Stimulated activated naive CD8-positive, alpha-beta T cell treated with anti-CD3 and anti-CD28 coated beads, Interleukin-15, Interleukin-2, amounts not matched to agents 100 U/mL and 50 U/mL, for 24 hours (primary cell): ENCODE data around the gene MYO10.

Experiments used
- ATAC-seq: fragments of 150-1000 bp; cut with Tn5 transposase; one replicate; pipeline ENCODE4 v1.10.0; 2021
- DNase-seq: peaks from one replicate; pipeline ENCODE4 v3.0.0; 2021

Gene MYO10

DNA sequence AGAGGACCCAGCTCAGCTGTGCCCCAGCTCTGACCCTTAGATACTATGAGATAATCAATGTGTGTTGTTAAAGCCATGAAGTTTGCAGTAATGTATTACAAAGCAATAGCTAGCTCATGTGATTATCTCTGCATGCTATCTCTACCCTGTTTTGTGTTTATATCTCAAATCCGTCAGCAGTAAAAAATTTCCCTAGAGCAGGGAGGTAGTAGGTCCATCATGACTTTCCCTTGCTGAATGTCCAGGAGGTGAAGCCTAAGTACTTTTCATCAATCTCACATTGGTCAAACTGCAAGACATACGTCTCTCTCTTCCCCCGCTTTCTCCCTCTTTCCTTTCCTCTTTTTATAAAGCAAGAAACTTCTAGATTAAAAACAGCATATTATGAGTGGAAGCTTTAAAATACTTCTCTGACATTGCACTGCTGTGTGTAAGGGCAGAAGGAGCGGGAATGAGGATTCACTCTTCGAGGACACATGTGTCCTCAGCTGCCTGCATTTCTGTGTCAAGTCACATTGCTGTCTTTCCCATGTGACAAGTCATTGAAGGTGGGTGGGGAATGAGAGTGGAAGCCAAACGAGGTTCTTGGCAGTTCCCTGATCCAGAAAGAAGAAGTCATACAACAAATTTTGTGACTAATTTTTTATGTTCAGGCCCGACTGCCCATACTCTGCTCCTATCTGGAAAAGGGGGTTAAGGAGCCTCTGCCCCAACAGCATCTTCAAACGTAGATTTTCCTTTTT is 226.2 kb downstream of the MYO10 start:
- DNase-seq: no peak
- ATAC-seq: no peak

DNA sequence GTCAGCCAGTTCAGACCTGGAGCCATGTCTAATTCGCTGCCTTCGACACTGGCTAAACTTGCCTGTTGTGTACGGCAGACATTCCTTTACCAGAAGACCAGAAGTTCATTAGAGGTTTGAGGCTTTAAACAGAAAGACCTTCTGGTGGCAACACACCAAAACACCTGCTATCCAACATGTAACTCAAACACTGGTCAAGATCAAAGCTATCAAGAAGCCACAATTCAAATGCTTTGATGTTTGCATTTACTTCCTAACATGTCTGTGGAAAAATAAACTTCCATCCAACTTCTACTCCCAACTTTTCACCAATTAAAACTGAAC is 228.3 kb downstream of the MYO10 start:
- ATAC-seq: no peak
- no peak for DNase-seq

DNA sequence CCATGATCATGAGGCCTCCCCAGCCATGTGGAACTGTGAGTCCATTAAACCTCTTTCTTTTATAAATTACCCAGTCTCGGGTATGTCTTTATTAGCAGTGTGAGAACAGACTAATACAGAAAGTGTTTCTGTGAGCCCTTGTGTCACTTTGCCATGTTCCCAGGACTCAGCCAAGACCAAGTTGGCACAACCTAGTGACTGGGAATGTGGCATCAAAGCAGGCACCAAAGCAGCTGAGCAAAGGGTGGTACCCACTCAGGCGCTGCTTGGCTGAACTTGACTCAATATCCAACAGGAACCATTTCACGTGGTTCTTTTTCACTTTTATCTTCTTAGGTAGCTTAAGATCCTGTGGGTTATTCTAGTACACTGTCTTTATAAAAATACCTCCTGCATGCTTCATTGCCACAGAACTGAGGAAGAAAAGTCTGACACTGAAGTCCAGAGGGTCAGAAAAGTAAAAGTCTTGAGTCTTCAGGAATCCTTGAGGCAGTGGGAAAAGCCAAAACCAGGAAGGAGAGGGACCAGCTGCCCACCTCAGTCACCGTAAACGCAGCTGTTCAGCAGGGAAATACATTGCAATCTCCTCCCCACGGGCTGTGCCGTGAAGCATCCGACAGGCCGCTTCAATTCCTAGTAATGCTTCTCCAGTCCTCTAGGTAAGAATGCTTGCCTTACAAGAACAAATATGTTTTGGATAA is 228.8 kb downstream of the MYO10 start:
- ATAC-seq (no peak), DNase-seq (no peak)

DNA sequence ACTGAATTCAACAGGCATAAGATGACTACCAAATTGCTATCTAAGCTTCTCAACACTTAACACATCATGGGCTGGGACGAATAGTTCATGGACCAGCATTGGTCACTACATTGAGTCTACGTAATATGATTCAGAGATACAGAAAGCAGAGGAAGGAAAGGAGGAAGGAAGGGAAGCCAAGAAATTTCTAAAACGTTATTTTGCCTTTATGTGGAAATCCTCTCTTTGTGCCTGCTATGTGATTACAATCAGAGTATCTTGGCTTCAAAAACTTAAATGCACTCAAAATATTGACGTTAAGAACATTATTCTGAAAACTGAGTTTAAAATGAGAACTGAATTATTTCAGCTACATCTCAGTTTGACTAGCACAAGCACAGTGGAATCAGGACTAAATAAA is 231.1 kb downstream of the MYO10 start:
- ATAC-seq: no peak

DNA sequence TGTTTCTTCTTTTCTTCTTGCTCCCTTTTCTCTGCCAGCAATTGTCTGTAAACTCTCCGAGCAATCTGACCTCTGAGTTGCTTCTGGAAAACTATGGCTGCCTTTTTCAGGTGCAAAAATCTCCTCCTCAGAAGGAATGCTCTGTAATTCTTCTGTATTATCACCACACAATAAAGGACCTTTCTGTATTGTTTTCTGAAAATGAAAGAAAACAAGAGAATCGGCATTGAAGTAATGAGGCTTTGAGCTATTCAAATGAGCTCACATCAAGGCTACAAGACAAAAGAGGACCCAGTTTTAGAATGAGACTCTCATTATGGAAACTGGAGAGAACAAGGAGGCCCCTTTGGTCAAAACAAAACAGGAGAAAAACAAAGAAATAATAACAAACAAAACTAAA is 233.1 kb downstream of the MYO10 start:
- no peak for ATAC-seq
- no peak for DNase-seq

More for the DNA sequence above, 231.1 kb downstream of the MYO10 start:
- DNase-seq: no peak

DNA sequence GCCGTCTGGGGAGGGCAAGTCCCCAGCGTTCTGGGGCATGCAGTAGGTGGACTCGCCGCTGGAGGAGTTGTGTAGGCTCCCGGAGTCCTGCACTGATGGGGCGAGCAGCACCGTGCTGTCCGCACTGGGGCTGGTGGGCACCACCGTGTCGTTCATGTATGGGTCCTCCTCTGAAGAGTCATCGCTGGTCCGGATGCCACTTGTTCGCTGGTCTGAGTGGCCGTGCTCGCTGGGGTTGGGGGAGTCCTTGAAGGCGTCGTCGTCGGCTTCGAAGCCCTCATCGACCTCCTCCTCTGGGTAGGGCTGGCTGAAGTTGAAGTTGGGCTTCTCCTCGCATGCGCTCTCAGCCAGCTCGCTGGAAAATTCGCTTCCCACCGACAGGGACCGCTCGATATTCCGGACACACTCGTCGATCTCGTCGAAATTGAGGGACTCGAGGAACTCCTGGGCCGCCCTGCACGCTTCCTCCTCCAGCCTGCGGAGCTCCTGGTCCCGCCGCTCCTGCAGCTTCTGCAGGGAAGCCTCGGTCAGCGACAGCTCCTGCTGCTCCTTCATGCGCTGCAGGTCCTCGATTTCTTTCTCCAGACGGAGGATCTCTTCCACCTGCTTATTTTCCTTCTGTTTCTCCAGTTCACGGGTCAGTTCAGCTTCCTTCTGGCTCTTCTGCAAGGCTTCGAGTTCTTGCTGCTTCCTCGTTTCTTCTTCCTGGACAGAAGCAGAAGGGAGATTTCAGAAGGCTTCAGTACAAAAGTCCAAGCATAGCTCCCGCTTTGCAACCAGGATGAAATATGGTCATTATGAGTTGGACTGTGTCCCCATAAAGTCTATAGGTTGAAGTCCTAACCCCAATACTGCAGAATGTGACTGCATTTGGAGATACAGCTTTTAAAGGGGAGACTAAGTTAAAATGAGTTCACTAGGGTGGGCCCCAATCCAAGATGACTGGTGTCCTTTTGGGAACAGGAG is 234.7 kb downstream of the MYO10 start:
- ATAC-seq (no peak), DNase-seq (no peak)

DNA sequence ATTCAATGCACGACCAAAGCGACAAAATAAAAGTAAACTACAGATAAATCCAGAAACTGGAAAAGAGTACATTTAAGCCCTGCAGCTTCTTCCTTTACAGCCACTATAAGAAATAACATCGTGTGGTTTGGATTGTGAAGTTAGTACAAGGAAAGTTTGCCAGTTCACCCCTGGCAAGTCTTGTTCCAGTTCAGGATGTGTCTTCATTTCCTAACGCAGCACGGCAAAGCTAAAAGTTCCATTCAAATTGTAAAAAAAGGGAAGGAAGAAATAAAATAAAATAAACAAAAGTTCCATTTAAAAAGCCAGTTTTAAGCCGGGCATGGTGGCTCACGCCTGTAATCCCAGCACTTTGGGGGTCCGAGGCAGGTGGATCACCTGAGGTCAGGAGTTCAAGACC is 236.0 kb downstream of the MYO10 start:
- ATAC-seq (no peak), DNase-seq (no peak)

DNA sequence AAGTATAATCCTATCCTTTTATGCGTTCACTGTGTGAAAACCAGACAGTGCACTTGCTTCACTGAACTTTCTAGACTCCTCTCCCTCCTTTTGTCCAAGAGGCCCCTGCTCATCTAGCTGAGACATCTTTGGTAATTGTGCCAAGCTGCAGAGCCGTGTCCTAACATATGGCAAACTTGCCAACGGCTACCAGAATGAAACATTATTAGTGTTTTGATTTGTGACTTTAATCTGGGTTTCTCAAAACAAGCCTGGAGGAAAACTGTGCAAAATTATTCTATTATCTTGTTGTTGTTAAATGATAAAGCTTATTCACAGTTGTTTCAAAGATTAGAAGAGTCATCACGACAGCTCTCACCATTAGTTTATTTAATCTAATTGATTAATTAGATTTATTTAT is 240.3 kb downstream of the MYO10 start:
- no peak for DNase-seq
- no peak for ATAC-seq

DNA sequence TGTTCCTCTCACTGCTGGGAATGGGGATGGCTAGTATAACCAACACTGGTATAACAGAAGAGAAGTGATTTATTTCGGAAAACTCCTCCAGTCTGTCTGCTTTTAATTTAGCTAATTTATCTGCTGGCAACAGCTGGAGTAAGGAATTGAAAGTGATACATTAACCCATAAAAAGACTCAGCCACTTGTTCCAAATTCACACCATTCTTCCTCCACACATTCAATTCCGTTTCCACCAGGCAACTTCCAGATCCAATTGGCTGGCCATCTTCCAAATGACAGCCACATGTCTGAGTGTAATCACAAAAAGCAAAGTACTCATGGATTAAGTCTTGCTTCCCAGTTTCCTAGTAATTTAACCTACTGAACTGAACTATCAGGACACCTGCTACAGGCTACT is 242.2 kb downstream of the MYO10 start:
- ATAC-seq (no peak), DNase-seq (no peak)

DNA sequence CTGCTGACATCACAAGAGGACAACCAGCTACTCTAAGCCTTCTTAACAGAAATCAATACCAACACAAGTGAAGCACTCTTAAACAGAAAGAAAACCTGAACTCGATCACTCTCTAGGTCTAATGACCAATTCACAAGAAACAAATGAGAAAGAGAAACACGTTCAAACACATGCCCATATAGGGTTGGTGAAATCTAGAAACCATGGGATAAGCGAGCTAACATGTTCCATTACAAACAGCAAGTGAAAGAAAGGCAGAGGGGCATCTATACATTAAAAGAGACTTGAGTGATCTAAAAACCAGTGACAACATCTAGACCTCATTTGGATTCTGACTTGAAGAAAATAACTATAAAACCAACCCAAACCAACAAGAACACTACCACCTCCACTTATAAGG is 244.4 kb downstream of the MYO10 start:
- no peak for DNase-seq
- peak; percentile 65 for ATAC-seq

DNA sequence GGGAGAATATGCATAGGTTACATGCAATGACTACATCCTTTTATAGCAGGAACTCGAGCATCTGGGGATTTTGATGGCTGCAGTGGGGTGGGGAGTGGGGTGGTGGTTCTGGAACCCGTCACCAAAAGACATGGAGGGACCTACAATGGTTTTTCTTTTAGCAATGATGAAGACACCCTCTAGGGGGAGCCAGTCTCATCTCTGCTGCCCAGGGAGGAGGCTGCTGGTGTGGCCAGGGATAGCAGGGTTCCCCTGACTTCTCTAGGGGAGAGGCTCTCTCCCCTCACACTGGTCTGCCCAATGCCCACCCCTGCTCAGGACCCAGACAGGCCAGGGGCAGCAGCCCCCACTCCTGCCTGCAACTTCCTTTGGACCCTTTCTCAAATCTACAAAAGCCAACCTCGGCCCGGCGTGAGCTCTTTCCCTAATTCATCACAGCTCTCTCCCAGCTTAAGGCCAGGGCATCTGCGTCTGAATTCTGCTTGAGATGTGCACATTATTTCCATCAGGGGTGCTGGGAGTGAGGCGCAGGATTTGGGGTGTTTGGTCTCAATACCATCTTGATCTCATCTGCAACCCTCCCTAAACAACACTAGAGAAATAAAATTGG is 245.7 kb downstream of the MYO10 start:
- peak; percentile 56 for ATAC-seq
- peak; percentile 26 for DNase-seq

DNA sequence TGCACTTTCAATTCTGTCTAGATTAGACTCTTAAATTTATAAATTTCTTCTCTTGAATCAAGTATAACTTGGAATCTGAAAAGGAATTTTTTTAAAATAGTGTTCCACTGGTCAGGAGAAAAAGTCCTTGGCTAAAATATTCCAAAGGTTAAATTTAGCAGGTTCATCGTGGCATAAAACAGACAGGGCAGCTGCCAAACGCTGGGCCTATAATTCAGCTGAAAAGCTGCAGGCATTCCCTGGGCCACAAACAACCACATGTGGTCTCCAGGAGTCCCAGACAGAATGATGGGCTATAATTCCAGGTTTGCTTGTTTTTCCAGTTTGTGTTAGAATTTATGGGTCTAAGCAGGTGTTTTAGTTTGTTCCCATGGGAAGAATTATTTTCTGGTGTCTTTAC is 248.2 kb downstream of the MYO10 start:
- no peak for DNase-seq
- no peak for ATAC-seq

DNA sequence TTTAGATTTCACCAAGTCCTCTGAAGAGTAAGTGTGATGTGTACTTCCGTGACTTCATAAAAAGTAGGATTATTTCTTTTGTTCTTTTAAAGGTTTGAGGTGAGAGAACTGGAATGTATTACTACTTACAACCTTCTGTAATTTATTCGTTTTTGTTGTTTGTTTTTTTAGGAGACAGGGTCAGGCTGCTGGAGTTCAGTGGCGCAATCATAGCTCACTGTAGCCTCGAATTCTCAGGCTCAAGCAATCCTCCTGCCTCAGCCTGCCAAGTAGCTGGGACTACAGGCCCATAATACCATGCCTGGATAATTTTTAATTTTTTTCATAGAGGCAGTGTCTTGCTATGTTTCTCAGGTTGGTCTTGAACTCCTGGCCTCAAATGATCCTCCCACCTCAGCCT is 251.0 kb downstream of the MYO10 start:
- no peak for DNase-seq
- no peak for ATAC-seq

DNA sequence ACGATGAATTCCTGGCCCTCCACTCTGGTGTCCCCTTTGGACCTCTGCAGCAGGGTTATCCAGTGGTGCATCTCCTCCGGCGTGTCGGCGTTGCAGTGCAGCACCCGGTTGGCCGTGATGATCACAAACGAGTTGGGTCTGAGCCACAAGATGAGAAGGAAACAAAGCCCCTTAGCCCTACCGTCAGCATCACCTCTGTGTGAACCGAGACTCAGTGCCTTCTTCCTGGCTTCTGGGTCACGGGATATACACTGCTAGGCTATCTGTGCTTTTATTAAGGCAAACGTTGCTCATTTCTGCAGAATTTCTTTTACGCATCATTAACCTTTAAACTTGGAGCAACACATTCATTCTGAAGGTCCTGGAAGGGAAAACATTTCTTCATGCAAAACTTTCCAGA is 254.2 kb downstream of the MYO10 start:
- no peak for DNase-seq
- no peak for ATAC-seq

DNA sequence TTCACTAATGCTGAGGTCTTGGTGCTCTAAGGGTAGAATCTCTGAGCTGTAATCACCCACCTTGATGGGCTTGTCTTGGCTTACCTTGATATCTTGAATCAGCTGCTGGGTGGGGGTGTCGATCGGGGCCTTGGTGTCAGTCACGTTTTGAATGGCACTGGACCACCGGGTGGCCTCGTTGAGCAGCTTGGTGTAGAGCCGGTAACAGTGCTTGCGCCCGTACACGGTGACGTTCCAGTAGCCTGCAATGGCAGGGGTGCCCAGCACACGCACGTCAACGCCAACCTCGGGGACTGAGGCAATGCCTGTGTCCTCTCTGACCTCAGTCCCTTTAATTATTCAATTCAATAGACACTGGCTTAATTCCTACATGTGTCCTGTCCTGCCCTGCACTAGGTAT is 256.2 kb downstream of the MYO10 start:
- no peak for DNase-seq
- ATAC-seq: peak; percentile 23

DNA sequence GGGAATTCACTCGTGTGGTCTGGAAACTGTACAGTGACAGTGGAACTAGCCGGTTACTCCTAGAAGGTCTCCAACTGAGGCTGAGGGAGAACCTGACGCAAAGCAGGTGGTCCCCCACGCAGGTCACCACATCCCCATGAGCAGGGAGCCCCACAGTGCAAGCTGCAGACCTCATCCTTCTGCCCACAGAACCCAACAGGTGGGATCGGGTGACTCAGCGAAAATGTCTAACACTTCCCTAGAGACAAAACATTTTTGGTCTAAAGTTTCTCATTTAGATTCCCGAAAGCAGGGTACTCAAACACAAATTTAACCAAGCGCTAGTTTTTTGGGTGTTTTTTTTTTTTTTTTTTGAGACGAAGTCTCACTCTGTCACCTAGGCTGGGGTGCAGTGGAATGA is 256.9 kb downstream of the MYO10 start:
- ATAC-seq (no peak), DNase-seq (no peak)

DNA sequence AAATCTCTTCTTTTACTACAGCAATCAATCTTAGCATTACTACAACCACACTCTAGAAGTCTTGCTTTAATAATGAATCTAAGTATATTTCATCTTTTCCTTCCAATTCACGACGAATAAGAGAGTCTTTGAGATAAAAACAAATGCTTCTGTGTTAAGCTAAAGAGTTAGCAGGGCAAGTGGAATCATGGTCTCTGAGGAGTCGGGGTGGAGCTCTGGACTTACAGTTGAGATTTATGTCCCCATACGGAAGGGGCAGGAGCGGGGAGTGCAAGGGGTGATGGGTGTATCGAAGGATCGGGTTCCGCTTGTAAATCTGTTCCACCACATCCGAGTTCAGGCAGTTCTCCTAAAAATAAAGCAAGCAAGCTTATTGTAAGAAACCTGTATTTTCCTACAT is 260.3 kb downstream of the MYO10 start:
- no peak for DNase-seq
- ATAC-seq: no peak

DNA sequence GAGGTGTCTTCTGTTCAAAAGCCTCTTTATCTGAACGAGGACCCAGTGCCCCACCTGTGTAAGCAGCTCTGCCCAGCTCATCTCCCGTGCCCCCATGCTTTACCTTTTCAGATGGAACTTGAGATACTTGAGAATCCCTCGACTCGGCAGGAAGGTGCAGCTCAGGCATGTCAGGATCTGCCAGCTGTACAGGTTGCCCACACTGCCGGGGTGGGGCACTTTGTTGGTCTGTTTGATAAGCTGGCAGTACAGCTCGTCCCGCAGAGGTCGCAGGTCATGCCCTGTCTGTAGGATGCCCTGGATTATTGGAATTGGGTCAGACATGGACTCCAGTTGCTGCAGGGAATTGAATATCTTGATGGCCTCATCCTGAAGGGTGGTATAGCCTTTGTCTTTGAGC is 261.3 kb downstream of the MYO10 start:
- DNase-seq (no peak), ATAC-seq (no peak)

DNA sequence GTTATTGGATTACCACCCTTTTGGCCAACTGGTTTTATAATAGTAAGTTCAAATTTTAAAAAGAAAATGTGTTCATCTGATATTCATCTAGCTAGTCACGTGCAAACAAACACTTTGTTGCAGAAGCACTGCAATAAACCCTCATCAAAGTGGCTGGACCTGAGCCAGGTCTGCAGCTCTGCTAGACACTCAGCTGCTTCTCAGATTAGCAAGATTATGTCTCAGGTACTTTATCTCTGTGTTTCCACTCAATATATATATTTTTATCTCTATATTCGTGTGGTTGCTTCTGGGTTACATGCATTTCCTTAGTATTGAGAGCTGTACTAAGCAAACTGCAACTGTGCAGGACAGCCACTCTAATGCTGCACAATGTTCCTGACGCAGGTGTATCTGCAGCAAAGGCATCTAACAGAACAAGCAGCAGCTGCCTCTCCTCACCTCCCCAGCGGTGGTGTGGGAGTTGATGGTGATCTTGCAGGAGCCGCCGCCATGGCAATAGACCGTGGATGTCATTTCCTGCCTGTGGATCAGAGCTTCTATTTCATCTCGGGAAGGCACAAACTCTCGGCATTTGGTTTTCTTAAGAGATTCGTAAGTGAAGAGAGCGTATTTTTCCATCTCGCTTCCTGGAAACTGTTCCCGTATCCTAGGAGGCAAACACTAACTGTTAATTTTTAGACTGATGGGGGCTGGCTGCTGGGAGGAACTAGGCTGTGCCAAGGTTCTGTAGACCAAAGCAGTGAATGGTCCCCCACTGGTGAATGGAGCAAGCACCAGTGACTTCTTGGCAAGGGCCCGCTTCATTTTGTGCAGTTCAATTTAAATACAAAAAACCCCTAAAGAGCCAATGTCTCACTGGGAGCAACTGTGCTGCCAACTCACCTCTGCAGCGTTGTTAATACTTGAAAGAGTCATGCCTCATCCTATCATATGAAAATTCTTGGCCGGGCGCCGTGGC is 262.6 kb downstream of the MYO10 start:
- DNase-seq: peak; percentile 16
- no peak for ATAC-seq

DNA sequence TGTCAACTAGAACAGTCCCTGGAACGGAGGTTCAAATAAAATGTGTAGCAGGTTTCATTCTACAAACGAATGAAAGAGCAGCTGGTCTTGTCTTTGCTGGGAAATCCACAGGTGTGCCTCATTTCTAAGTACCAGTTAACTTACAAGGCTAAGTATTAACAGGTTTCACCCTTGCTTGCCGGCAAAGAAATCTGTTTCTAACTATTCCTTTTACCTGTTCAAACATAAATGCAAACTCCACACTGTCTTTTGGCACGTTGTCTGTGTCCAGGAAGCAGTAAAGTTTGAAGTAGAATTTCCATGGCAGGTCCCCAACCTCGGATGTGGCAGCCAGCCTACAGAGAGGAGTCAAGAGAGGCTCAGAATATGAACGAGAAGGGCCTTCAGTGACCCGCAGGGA is 264.9 kb downstream of the MYO10 start:
- DNase-seq (no peak), ATAC-seq (no peak)

DNA sequence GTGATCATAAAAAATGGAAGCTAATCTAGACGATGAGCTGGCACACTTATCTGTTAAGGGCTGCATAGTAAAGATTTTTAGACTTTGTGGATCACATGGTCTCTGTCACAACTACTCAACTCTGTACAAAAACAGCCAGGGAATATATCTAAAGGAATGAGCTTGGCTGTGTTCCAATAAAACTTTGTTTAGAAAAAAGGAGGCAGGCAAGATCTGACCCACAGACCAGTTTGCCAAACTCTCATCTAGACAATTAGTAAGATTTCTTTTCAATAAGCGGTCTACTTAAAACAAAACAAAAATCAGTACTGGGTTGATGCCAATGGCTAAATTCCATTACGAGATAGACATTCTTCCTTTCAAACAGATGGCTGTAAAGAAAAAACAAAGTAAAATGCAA is 266.3 kb downstream of the MYO10 start:
- ATAC-seq (no peak), DNase-seq (no peak)
